Colonic mucosa (tissue), 4 donors: ENCODE measurements around the gene NHEJ1. TPM values are rescaled to one million over a fixed set of nuclear protein-coding genes. Genes with fewer than 3 reads are reported as not detected.
A peak's percentile ranks its signal among the peaks of the same experiment; 100 is the strongest.

ENCODE experiments used
- DNase-seq: peaks from one replicate; pipeline ENCODE4 v3.0.0-alpha.2; 2020
- H3K27ac ChIP-seq: fragments of 200-600 bp; one replicate; pipeline ENCODE4 v1.8.0; 2021
- H3K27me3 ChIP-seq: fragments of 200-600 bp; one replicate; pipeline ENCODE4 v1.8.0; 2021
- H3K36me3 ChIP-seq: fragments of 200-600 bp; one replicate; pipeline ENCODE4 v1.8.0; 2021
- H3K4me1 ChIP-seq: fragments of 200-600 bp; one replicate; pipeline ENCODE4 v1.8.0; 2021; ENCODE audit warnings: mild to moderate bottlenecking
- H3K4me3 ChIP-seq: fragments of 200-600 bp; one replicate; pipeline ENCODE4 v1.8.0; 2021
- H3K9ac ChIP-seq, 2 donors: one replicate each; pipeline ENCODE4 v1.7.0; 2013; ENCODE audit warnings: control low read depth in 2 of 2, low read depth in 2 of 2, low read length in 2 of 2
- H3K9me3 ChIP-seq: fragments of 200-600 bp; one replicate; pipeline ENCODE4 v1.8.0; 2021
- intact Hi-C: fragments of 100-400 bp; cut with DNase I; formaldehyde crosslinking; loops from one replicate; pipeline ENCODE4 v1.14.1; 2022
- microRNA-seq: library from miRNA; unstranded; fragments of <30 nt; microRNA quantifications from one replicate; pipeline ENCODE4, GENCODE V29; 2019
- total RNA-seq, 2 donors: library from RNA; stranded (reverse); fragmentation: NEBNext Ultra II Directional in 1 of 2; extraction: Animal tissue kit (Norgen Biotek cat#: 25700) in 1 of 2; gene quantifications; one replicate each; pipeline ENCODE4 v1.2.1, GENCODE V29; 2021
- TF ChIP-seq, protein P1 (sequence below): fragments of 200-600 bp; IDR thresholded peaks from one replicate; pipeline ENCODE4 v1.8.0; 2022; ENCODE audit warnings: antibody characterized with exemption, mild to moderate bottlenecking
- donor health status: healthy.
- donor health status: DM: no; HTN: no; CAD: no.
- donor health status: DM: no; HTN: no; CAD: no.

Gene NHEJ1
- total RNA-seq, 2 donors from 2014 or later = 30.7 to 51.1 TPM

DNA sequence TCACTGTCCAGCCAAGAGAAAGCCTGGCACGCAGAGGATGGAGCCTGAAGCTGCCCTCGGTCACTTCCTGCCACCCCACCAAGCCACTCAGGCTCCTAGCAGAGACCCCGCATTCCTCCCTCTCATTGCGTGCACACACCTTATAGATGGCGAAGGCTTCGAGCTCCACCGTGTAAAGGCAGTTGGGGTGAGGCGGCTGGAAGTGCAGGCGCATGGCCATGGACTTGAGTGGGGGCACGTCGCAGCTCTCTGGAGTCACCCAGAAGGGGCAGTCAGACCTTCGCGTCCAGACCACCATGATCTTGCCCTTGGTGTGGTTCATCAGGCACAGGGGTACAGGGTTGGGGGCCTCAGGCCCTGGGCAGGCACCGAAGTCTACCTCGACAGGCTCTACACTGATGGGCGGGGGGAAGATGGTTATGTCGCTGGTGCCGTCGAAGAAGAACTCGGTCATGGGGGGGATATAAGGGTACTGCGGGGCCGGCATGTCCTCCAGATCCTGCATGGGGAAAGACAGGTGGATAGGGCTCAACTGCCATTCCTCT lies 133.0 kb downstream of the NHEJ1 start:
- no peak for DNase-seq
- Histone ChIP-seq H3K4me1 (no peaks in the 10 kb centered on the region), H3K4me3 (no peak overlapping the region), H3K27ac (no peak overlapping the region), H3K9me3 (no peaks in the 10 kb centered on the region), H3K27me3 (no peaks in the 10 kb centered on the region), H3K9ac (no peak overlapping the region), H3K36me3 (no peaks in the 10 kb centered on the region)
- TF ChIP-seq, protein P1, sequence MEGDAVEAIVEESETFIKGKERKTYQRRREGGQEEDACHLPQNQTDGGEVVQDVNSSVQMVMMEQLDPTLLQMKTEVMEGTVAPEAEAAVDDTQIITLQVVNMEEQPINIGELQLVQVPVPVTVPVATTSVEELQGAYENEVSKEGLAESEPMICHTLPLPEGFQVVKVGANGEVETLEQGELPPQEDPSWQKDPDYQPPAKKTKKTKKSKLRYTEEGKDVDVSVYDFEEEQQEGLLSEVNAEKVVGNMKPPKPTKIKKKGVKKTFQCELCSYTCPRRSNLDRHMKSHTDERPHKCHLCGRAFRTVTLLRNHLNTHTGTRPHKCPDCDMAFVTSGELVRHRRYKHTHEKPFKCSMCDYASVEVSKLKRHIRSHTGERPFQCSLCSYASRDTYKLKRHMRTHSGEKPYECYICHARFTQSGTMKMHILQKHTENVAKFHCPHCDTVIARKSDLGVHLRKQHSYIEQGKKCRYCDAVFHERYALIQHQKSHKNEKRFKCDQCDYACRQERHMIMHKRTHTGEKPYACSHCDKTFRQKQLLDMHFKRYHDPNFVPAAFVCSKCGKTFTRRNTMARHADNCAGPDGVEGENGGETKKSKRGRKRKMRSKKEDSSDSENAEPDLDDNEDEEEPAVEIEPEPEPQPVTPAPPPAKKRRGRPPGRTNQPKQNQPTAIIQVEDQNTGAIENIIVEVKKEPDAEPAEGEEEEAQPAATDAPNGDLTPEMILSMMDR = no peak
- intact Hi-C loops = loop anchor here (5.0 kb wide), 1 partner anchor 130 kb away; no protein-coding TSS in a partner anchor

DNA sequence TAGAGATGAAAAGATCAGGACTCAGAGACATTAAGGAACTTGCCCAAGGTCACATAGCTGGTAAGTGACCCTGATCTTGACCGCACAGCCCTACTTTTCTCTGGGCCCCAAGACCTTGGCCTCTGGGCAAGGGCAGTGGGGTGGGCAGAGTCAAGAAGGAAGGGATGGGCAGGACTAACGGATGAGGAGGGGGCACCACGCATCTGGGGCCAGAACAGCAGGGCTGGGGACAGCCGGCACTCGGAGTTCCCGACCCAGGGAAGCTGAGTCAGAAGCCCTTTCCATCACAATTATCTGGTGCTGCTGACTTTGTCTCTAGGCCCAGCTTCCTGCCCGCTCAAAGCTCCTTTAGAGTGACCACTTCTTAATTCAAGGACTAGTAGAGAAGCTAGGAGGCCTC lies 133.7 kb downstream of the NHEJ1 start:
- H3K9me3 ChIP-seq = no peaks in the 10 kb centered on the region
- intact Hi-C loops = loop anchor here (5.0 kb wide), 1 partner anchor 130 kb away; no protein-coding TSS in a partner anchor
- no peak overlapping the region for H3K27ac ChIP-seq
- no peak overlapping the region for H3K9ac ChIP-seq
- H3K4me3 ChIP-seq = no peak overlapping the region
- no peaks in the 10 kb centered on the region for H3K36me3 ChIP-seq
- DNase-seq = no peak
- TF ChIP-seq, protein P1 = no peak
- H3K27me3 ChIP-seq = no peaks in the 10 kb centered on the region
- H3K4me1 ChIP-seq = no peaks in the 10 kb centered on the region

DNA sequence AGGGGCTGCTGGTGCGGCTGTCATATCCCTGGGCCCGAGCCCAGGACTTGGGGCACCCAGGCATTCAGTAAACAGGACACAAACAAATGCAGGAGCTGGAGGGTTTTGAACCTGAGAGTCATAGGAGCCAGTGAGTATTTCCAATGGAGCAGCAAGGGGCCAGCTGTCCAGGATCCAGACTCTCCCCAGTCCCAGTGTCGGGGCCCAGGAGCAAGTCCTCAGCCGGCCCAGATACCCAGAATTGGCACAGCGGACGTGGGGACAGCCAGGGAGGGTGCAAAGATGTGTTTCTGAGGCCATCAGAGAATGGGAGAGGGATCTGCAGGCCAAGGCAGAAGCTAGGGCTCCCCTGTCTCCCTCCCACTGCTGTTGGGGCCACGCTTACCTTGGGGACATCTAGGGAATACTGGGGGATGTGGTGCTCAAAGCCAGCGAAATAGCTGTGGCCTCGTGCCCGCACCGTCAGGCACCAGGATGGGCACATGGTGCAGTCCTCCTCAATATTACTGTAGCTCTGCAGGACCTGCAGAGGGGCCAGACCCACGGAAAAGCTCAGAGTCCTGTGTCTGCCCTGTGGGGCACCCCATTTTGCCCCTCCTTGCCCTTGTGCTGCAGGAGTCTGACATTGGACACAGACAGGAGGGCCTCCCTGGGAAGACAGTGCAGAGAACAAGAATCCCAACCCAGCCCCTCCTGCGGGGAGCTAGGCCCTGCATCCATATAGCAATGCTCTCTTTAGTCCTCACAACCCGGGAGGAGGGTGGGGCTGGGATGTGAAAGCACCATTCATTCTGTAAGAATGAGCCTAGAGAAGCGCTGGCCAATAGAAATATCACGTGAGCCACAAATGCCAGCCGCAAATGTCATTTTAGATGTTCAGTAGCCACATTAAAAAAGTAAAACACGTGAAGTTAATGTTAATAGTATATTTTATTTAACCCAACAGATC lies 134.7 kb downstream of the NHEJ1 start:
- H3K4me3 ChIP-seq = no peak overlapping the region
- H3K9me3 ChIP-seq = no peaks in the 10 kb centered on the region
- TF ChIP-seq, protein P1 = no peak
- H3K4me1 ChIP-seq = no peaks in the 10 kb centered on the region
- intact Hi-C loops = loop anchor here (5.0 kb wide), 1 partner anchor 131 kb away; no protein-coding TSS in a partner anchor
- H3K27ac ChIP-seq = no peak overlapping the region
- H3K9ac ChIP-seq = no peak overlapping the region
- no peaks in the 10 kb centered on the region for H3K27me3 ChIP-seq
- no peaks in the 10 kb centered on the region for H3K36me3 ChIP-seq
- DNase-seq = no peak

Small RNA genes lying within 50 kb of the gene (microRNA-seq; reads per million reads assigned to microRNA genes)
- gene MIR3131 = 43.0 reads per million, percentile 40 among the genes with 10 or more reads in this experiment

Other genes with a start within 250 kb of the NHEJ1 start
- gene CDK5R2, start 201.1 kb downstream of the NHEJ1 start, total RNA-seq = under 1 TPM; 0.30 to 0.56 TPM
- gene FEV, start 175.6 kb downstream of the NHEJ1 start, total RNA-seq = 1 to 10 TPM; 2.9 to 6.5 TPM
- 1 to 10 TPM; 3.4 to 5.5 TPM for gene CRYBA2, start 167.4 kb downstream of the NHEJ1 start, total RNA-seq
- gene CFAP65, start 119.3 kb downstream of the NHEJ1 start, total RNA-seq = 1 to 10 TPM in 1 of 2 donors, under 1 TPM in 1; 0.05 to 1.6 TPM
- gene IHH, start 99.9 kb downstream of the NHEJ1 start, total RNA-seq = 100 to 1,000 TPM in 1 of 2 donors, 10 to 100 TPM in 1; 82.2 to 103 TPM
- gene SLC23A3, start 9.2 kb upstream of the NHEJ1 start, total RNA-seq = 10 to 100 TPM in 1 of 2 donors, 1 to 10 TPM in 1; 4.7 to 13.8 TPM
- 10 to 100 TPM; 80.7 to 98.2 TPM for gene CNPPD1, start 16.1 kb upstream of the NHEJ1 start, total RNA-seq
- gene RETREG2, start 17.5 kb upstream of the NHEJ1 start, total RNA-seq = 100 to 1,000 TPM in 1 of 2 donors, 10 to 100 TPM in 1; 94.4 to 116 TPM
- gene ZFAND2B, start 46.0 kb upstream of the NHEJ1 start, total RNA-seq = 10 to 100 TPM; 65.5 to 74.6 TPM
- 10 to 100 TPM; 16.9 to 27.1 TPM for gene ABCB6, start 58.1 kb upstream of the NHEJ1 start, total RNA-seq
- gene ATG9A, start 68.8 kb upstream of the NHEJ1 start, total RNA-seq = 10 to 100 TPM; 56.4 to 63.8 TPM
- 10 to 100 TPM; 56.7 to 67.1 TPM for gene ANKZF1, start 69.0 kb upstream of the NHEJ1 start, total RNA-seq
- 1 to 10 TPM; 2.1 to 2.5 TPM for gene GLB1L, start 84.6 kb upstream of the NHEJ1 start, total RNA-seq
- 10 to 100 TPM; 30.1 to 35.8 TPM for gene STK16, start 84.7 kb upstream of the NHEJ1 start, total RNA-seq
- not detected for gene TUBA4B, start 92.4 kb upstream of the NHEJ1 start, total RNA-seq
- 100 to 1,000 TPM in 1 of 2 donors, 10 to 100 TPM in 1; 68.4 to 149 TPM for gene TUBA4A, start 93.1 kb upstream of the NHEJ1 start, total RNA-seq
- 10 to 100 TPM; 65.8 to 71.1 TPM for gene DNAJB2, start 118.6 kb upstream of the NHEJ1 start, total RNA-seq
- 1 to 10 TPM; 1.9 to 2.0 TPM for gene PTPRN, start 148.6 kb upstream of the NHEJ1 start, total RNA-seq
- not detected for gene RESP18, start 171.9 kb upstream of the NHEJ1 start, total RNA-seq
- 10 to 100 TPM; 96.1 to 96.7 TPM for gene DNPEP, start 227.1 kb upstream of the NHEJ1 start, total RNA-seq